SHP77 treated with DMSO at 0.1 percent for 48 hours (cell line): ENCODE measurements around the gene SNX24.
"Not testable (repeated sequence)": the region's sequence is repeated elsewhere in the genome, so short reads cannot be mapped to it uniquely, and the experiment has no call there.

Experiments
- DNase-seq: peaks from one replicate; lab custom pipeline; 2025; lab: John Stamatoyannopoulos, UW

SNX24 gene, protein sequence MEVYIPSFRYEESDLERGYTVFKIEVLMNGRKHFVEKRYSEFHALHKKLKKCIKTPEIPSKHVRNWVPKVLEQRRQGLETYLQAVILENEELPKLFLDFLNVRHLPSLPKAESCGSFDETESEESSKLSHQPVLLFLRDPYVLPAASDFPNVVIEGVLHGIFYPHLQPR

DNA sequence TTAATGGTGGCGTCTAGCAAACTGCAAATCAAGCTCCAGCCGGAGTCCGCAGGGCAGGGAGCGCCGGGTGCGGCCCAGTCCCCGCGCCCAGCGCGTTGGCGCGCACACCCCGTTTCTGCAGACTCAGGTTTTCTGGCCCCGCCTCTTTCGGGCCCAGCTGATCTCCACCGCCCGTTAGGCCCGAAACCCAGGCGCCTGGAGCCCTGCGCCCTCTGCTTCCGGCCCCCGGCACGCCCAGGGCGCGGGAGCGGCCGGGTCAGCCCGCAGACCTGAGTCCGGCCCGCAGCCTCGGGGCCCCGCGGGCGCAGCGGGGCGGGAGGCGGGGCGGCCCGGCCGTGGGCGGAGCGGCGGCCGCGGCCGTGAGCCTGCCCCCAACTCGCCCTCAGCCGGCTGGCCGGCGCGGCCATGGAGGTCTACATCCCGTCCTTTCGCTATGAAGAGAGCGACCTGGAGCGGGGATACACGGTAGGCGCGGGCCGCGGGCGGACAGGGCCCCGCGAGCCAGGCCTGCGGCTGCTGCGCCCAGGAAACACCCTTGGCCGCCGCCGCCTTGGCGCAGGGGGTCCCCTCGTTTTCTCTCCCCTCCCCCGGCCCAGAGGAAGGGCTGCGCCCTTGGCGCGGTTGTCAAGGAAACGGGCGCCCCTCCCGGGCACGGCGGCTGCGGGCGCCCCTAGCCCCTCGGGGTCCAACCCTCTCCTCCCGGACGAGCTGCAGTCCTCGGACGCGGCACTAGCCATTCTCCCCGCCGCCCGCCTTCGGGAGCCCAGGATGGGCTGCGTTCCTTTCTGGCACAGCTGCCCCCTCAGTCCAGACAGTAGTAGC lies at the start of gene SNX24:
SNX24 (plus strand) TSS at position 385 of the 822 bp plus-strand sequence; CDS start at position 406, 21 bp downstream.
- peak; percentile 50 for DNase-seq

DNA sequence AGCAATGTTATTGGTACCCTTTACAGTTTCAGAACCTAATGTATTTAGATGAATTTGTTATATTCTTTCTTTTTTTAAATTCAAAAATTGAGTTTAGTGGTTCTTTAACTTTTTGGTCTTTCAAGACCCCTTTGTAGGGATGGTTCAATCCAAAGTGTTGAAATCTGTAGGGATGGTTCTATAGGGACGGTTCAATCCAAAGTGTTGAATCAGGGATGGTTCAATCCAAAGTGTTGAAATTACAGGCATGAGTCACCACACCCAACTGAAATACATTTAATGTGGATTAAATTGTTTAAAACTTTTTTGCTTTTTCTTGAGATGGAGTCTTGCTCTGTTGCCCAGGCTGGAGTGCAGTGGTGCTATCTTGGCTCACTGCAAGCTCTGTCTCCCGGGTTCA lies 39.9 kb upstream of the SNX24 start:
- DNase-seq = no peak

DNA sequence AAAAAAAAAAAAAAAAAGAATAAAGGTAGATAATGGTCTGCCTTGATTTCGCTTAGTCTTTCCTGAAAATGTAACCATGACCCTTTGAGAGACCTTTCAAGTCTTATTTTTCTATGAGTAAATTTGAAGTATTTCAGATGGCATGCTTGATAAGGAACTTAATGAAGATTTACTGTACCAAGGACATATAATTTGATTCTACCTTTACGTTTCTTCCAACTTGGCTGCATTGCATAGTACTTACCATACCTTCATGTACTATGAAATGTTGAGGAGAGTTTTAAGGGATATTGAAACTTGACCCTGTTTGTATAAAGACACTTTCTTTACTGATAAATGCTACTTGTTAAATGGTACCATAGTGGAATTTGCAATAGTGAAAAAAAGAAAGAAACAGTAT lies 35.0 kb upstream of the SNX24 start:
- DNase-seq = no peak

DNA sequence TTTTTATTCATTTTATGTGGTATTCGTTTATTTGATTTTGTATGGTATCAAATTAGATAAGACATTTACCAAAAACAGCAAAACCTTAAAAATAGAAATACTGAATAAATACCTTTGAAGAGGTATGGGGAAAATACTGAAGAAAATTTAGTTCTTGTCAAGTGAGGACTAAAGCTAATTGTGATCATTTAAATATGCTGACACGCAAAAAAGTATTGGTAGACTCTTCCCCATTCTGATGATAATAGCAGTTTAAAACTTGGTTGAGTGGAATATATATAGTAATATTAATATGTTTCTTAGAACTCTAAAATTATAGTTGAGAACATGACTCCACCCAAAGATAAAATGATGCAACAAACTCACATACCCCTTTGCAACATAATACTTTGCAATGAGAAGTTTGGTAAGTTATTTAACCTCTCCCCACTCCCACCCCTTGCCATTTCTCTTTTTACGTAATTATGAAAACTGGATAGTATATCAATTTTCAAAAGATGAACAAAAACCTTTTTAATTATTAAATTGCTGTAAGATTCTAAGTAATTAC lies 30.1 kb upstream of the SNX24 start:
- DNase-seq = no peak

DNA sequence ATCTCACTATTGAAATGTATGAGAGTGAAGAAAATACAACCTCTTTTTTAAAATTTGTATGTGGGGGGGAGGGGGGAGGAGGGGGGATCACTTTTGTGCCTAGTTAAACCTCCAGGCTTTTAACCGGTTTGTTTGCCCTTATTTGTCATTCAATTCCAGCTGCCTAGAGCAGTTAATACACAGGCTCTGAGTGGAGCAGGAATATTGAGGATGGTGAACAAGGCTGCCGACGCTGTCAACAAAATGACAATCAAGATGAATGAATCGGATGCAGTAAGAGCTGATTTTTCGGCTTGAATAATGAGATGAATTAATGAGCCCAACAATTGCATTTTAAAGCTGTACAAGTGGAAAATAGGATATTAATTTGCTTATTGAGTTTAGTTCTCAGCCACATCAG lies 28.7 kb upstream of the SNX24 start:
- no peak for DNase-seq

DNA sequence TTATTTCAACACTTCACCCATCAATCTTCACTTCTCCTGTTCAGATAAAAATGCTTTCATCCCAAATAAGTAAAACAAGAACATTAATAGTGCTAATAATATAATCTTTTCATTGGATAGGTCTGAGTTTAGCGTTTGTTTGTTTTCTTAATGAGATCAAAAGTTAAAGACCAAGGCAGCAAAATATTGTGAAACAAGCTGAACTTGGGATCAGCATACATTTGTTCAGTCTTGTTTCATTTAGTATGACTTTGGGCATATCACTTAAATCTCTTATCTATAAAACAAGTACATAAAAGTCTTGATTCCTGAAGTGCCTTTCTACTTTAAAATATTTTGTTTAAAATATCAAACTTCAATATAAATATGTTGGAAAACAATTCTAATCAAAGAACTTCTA lies 13.4 kb upstream of the SNX24 start:
- DNase-seq = no peak

DNA sequence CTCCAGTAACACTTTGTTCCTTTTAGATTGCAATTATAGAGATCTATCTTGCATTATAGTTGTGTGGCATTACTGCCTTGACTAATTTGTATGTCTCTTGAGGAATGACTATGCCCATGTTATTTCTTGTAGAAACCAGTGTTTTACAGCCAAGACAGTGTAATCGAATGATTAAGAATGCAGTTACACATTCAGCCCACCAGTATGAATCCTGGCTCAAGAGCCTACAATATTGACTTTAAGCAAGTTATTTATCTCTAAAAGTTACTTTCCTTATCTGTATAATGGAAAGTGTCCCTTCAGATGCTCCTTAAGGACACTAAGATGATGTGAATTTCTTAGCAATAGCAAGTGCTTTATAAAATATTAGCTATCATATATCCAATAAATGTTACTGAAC lies 9.7 kb upstream of the SNX24 start:
- no peak for DNase-seq

DNA sequence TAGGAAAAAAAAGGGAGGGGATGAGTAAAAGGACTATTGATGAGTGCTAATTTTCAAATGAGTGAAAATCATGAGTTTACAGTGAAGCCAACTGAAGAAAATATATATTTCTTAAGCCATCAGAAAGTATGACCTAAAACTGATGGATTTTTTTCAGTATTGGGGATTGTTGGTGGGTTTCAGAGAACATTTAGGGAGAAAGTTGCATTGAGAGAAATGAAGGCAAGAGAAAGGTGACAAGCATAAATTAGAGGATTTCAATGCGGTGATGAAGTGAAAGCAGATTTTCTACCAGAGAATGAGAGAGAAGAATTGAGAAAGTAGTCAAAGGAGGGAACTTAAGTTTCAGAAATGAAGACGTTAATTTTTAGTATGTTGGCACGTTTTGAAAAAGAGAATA lies 8.5 kb upstream of the SNX24 start:
- no peak for DNase-seq

DNA sequence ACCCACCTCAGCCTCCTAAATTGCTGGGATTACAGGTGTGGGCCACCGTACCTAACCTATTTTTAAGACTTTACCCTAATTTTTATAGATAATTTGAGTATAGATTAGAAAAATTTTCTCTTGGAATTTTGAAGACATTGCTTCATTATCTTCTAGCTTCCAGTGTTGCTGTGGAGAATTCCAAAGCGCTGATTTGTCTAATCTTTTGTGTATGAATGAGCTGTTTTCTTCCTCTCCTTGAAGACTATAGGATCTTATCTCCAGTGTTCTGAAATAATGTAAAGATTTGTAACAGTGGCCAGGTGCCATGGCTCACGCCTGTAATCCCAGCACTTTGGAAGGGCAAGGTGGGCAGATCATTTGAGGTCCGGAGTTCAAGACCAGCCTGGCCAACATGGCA lies 5.7 kb upstream of the SNX24 start:
- no peak for DNase-seq

DNA sequence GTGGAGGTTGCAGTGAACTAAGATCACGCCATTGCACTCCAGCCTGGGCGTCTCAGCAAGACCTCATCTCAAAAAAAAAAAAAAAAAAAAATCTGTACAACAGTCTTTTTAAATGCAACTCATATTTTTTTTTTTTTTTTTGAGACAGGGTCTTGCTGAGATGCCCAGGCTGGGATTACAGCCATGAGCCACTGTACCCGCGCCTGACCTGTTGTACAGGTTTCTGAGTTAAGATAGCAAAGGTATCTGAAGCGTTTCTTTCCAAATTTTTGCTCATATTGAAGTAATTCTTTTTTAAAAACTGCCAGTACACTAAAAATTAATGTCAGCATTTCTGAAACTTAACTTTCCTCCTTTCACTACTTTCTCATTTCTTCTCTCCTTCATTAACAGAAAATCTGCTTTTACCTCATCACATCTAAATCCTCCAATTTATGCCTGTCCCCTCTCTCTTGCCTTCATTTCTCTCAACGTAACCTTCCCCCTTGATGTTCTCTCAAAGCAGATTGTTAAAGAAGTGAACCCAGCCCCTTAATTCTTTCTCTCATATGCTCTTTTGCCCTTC lies 3.3 kb upstream of the SNX24 start:
- DNase-seq = no peak

DNA sequence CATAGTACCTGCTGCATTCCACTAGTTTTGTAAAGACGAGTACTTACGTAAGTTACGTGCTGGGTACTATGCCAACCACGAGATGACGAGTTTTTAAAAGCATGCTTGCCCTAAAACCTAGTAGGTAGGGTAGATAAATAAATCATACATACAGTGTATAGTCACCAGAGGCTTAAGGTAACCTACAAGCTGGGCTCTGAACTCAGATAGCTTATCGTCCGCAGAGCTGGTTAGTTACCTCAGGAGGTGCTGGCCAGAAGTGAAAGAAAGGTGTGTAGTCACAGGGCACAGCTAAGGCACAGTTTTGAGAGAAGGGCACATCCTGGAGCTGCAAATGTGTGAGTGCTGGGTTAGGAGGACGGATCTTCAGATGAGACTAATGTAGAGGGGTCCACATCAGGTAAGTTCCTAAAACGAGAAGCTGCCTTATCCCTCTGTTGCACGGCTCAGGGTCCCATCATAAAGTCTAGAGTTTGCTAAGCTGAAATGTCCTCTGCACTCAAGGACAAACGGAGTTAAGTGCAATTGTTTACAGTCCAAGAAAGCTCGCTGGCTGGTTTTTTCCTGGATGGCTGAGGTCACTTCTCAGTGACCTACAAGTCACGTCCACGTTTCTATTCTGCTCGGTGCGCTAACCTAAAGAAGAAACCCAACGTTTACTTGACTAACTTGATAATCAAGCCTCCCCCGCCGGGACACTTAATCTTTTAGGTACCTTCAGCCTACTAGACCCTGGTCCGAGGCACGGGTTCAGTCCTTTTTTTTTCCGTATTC lies 1.1 kb upstream of the SNX24 start:
- no peak for DNase-seq

DNA sequence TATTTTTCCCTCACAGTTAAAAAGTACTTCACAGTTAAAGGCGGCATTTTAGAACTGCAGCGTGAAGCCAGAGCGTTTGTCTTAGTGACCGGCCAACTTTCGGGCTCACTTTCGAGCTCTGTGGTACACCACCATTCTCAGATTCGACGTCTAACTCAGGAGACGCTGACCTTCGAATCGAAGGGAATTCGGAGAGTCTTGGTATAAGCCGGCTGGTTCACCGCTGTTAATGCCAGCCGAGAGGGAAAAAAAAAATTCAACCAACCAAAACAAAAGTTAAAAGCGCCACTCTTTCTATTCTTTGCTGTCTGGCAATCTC lies 544 bp upstream of the SNX24 start:
- DNase-seq = peak; percentile 50

DNA sequence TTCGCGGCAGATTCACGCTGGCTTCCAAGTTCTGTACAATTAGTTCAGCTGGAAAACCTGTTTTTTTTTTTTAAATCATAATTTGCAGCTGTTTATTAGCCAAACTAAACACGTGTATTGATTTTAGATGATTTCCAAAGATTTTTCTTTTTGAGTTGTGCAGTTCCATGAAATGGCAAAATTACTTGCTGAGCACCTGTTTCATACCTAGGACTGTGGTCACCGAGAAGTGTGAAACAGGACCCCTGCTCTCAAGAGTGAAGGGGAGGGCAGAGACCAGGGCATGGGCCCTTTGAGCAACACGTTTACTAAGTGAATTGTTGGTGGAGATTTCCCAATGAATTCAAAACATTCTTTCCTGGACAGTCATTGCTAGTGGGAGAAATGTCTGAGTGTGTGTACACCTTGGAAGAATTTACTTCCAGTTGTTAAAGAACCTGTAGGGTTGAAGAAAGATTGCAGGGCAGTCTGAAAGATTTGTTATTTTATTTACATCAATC lies 688 bp downstream of the SNX24 start:
- DNase-seq = no peak

DNA sequence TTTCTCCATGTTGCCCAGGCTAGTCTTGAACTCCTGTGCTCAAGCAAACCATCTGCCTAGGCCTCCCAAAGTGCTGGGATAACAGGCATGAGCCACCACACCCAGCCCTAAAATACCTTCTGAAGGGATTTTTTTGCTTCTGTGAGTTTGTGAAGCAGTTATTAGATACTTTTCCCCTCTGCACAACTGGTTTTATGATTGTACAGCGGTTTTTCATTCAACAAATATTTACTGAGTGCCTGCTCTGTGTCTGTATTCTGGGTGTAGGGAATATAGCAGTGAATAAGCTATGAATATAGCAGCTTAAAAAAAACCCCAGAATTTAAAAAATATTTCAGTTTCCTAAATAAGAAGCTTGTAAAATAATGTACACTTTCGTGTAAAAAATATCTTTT lies 2.3 kb downstream of the SNX24 start:
- DNase-seq = no peak

DNA sequence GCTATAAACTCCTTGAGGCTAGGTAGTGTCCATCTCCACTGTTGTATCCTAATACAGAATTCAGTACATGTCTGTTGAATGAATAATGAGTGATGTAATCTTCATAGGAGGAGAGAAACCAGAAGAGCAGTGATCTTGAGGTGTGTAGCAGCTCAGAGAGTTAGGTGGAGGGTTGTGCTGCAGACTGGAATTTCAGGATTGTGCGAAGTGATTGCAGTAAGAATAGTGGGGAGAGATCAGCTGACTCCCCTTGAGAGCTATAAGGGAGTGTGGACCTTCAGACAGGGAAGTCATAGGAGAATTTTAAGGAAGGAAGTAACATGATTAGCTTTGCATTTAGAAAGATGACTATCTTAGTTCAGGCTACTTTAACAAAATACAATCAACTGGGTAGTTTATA lies 4.4 kb downstream of the SNX24 start:
- DNase-seq = no peak

DNA sequence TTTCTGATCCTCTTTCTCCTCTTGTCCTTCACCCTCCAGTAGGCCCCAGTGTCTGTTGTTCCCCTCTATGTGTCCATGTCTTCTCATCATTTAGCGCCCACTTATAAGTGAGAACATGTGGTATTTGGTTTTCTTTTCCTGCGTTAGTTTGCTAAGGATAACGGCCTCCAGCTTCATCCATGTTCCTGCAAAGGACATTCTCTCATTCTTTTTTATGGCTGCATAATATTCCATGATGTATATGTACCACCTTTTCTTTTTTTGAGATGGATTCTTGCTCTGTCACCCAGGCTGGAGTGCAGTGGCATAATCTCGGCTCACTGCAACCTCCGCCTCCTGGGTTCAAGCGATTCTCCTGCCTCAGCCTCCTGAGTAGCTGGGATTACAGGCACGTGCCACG lies 12.1 kb downstream of the SNX24 start:
- DNase-seq = not testable (repeated sequence)

DNA sequence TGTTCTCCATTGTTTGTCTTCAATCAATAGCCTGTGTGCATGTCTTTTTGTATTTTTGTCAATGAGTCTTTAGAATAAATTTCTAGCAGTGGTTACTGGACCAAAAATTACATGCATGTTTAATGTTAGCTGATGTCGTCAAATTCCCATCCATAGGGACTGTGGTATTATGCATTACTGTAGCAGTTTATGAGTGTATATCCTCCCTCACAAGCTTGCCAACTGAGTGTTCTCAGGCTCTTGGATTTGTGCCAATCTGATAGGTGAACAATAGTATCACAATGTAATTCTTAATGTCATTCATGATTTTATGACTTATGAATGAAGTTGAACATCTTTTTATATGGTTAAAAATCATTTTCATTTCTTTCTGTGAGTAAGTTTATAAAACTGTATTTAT lies 13.0 kb downstream of the SNX24 start:
- no peak for DNase-seq

DNA sequence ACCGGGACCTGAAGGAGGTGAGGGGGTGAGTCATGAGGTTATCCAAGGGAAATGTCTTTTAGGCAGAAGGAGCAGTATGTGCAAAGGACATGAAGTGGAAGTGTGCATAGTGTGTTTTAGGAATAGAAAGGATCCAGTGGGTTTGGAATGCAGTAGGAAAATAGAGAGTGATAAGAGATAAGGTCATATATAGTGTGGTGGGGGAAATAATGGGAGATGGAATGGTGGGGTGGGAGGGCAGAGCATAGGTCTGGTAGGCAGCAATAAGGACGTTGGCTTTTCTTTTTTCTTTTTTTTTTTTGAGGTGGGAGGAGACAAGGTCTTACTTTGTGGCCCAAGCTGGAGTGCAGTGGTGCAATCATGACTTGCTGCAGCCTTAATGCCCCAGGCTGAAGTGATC lies 17.8 kb downstream of the SNX24 start:
- no peak for DNase-seq

DNA sequence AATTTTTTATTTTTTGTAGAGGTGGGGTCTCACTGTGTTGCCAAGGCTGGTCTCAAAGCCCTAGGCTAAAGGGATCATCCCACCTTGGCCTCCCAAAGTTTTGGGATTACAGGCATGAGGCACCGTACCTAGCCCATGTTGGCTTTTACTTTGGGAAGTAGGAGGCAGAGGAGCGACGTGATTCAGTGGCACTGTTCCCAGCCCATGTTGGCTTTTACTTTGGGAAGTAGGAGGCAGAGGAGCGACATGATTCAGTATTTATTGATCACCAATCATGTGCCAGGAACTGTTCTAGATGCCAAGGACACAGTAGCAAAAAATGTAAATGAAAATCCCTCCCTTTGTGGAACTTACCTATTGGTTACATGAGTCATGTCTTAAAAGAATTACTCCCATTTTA lies 18.3 kb downstream of the SNX24 start:
- DNase-seq = no peak

DNA sequence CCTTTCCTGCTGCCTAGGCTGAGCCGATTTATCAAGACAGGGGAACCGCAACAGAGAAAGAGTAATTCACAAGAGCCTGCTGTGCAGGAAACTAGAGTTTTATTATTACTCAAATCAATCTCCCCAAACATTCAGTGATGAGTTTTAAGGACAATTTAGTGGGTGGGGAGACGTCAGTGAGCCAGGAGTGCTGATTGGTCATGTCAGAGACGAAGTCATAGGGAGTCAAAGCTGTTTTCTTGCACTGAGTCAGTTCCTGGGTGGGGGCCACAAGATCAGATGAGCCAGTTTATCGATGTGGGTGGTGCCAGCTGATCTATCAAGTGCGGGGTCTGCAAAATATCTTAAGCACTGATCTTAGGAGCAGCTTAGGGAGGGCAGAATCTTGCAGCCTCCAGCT lies 19.0 kb downstream of the SNX24 start:
- DNase-seq = no peak

DNA sequence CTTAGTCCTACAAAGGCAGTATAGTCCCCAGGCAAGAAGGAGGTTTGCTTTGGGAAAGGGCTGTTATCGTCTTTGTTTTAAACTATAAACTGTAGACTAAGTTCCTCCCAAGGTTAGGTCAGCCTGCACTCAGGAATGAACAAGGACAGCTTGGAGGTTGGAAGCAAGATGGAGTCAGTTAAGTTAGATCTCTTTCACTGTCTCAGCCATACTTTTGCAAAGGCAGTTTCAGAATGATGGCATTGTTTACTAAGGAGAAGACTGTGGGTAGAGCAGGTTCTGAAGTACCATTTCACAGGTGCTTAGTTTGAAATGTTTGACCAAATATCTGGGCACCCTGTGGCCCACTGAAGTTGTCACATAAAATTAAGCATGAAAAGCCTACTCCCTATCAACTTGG lies 19.4 kb downstream of the SNX24 start:
- no peak for DNase-seq

DNA sequence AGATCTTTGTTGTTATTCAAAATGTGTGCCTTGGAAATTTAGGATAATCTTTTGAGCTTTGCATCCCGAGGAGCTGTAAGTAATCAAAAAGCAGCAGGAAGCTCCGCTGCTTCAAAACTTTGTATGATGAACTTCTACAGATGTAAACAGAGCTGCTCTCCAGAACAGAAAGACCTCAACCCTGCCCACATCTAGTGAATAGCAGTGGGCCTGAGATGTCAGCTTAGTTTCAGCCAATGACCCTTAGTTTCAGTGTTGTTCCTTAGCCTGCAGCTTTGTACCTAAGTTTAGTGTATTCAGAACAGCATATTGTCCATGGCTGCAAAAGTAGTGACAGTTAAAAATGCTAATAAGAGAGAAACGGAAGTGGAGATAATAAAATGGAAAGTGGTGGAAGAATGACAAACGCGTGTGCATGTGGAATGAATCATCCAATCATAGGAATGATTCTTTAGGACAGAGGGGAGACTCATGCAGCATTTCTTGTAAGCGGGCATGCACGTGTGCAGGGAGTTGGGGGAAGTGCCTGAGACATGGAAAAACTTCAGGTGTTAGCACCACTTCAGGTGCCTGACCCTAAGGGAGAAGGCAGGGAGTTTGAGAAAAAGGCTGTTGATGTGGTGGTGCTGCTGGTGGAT lies 24.9 kb downstream of the SNX24 start:
- DNase-seq = no peak
